Neuronal stem cell (in vitro differentiated cells): ENCODE results near the gene ADAMTSL5.

Source experiments
- DNase-seq: peaks from one replicate; pipeline ENCODE4 v3.0.0-alpha.2; 2013; ENCODE audit warnings: low spot score
- H2AFZ ChIP-seq: one replicate; pipeline ENCODE4 v1.6.1; 2013; ENCODE audit warnings: mild to moderate bottlenecking, low read length, inconsistent platforms
- H2AK5ac ChIP-seq: 2 replicates; pipeline ENCODE4 v1.6.1; 2013; ENCODE audit warnings: low read depth, mild to moderate bottlenecking, inconsistent platforms, low read length, moderate library complexity, mixed read lengths
- H2BK120ac ChIP-seq: 2 replicates; pipeline ENCODE4 v1.6.1; 2013; ENCODE audit warnings: low read depth, mild to moderate bottlenecking, inconsistent platforms, low read length, moderate library complexity, mixed read lengths
- H2BK12ac ChIP-seq: one replicate; pipeline ENCODE4 v1.6.1; 2013; ENCODE audit warnings: low read length, inconsistent platforms
- H2BK15ac ChIP-seq: 2 replicates; pipeline ENCODE4 v1.6.1; 2013; ENCODE audit warnings: mild to moderate bottlenecking, low read length, inconsistent platforms, mixed read lengths
- H2BK5ac ChIP-seq: one replicate; pipeline ENCODE4 v1.6.1; 2013; ENCODE audit warnings: inconsistent platforms, mild to moderate bottlenecking, low read length, moderate library complexity
- H3K14ac ChIP-seq: one replicate; pipeline ENCODE4 v1.6.1; 2013; ENCODE audit warnings: low read length, inconsistent platforms
- H3K18ac ChIP-seq: 2 replicates; pipeline ENCODE4 v1.6.1; 2013; ENCODE audit warnings: low read length, inconsistent platforms
- H3K23ac ChIP-seq: 2 replicates; pipeline ENCODE4 v1.6.1; 2013; ENCODE audit warnings: low read depth, mild to moderate bottlenecking, mixed read lengths, low read length, inconsistent platforms; ENCODE audit not compliant: poor library complexity
- H3K27ac ChIP-seq: replicated peaks from 3 replicates; pipeline ENCODE4 v1.5.1; 2013; ENCODE audit warnings: low read length, inconsistent platforms
- H3K27me3 ChIP-seq, 3 experiments: 2 replicates each; pipeline ENCODE4 v1.6.1; 2013; ENCODE audit warnings: low read length in 3 of 3, mild to moderate bottlenecking in 2 of 3, inconsistent platforms in 1 of 3, low read depth in 1 of 3, mixed read lengths in 1 of 3, moderate library complexity in 1 of 3; ENCODE audit not compliant: control insufficient read depth in 3 of 3, insufficient read depth in 3 of 3
- H3K36me3 ChIP-seq, 2 donors: replicated peaks in 1 of 2; 2 replicates each; pipeline ENCODE4 v1.6.1; 2013; ENCODE audit warnings: low read length in 2 of 2; ENCODE audit not compliant: control insufficient read depth in 2 of 2, insufficient read depth in 2 of 2
- H3K4ac ChIP-seq: 2 replicates; pipeline ENCODE4 v1.6.1; 2013; ENCODE audit warnings: inconsistent platforms, mild to moderate bottlenecking, low read length, moderate library complexity
- H3K4me1 ChIP-seq, 2 donors: 1 replicate in 1 of 2; 2 replicates in 1 of 2; pipeline ENCODE4 v1.6.1; 2013; ENCODE audit warnings: low read length in 2 of 2, low read depth in 1 of 2; ENCODE audit not compliant: control insufficient read depth in 2 of 2, insufficient read depth in 1 of 2
- H3K4me2 ChIP-seq: one replicate; pipeline ENCODE4 v1.6.1; 2013; ENCODE audit warnings: mild to moderate bottlenecking, low read length, inconsistent platforms; ENCODE audit not compliant: insufficient read depth, poor library complexity, severe bottlenecking
- H3K4me3 ChIP-seq, 2 donors: 2 replicates each; pipeline ENCODE4 v1.5.1; 2013; ENCODE audit warnings: low read length in 2 of 2, mild to moderate bottlenecking in 2 of 2, inconsistent platforms in 1 of 2, moderate library complexity in 1 of 2
- H3K79me1 ChIP-seq: one replicate; pipeline ENCODE4 v1.6.1; 2013; ENCODE audit warnings: low read depth, mild to moderate bottlenecking, inconsistent platforms, low read length, moderate library complexity
- H3K9ac ChIP-seq: one replicate; pipeline ENCODE4 v1.6.1; 2013; ENCODE audit warnings: mild to moderate bottlenecking, low read depth, low read length, inconsistent platforms; ENCODE audit not compliant: poor library complexity
- H3K9me3 ChIP-seq, 2 donors: replicated peaks in 1 of 2; 2 replicates each; pipeline versions ENCODE3 to v1.6.1; 2013; ENCODE audit warnings: low read length in 2 of 2, mild to moderate bottlenecking in 2 of 2, inconsistent platforms in 1 of 2, low read depth in 1 of 2, mixed read lengths in 1 of 2, moderate library complexity in 1 of 2; ENCODE audit not compliant: control insufficient read depth in 2 of 2, insufficient read depth in 1 of 2
- H4K8ac ChIP-seq: one replicate; pipeline ENCODE4 v1.6.1; 2013; ENCODE audit warnings: low read depth, mild to moderate bottlenecking, inconsistent platforms, low read length, moderate library complexity
- H4K91ac ChIP-seq: one replicate; pipeline ENCODE4 v1.6.1; 2013; ENCODE audit warnings: low read length, low read depth, mild to moderate bottlenecking, inconsistent platforms; ENCODE audit not compliant: poor library complexity
- WGBS, 2 donors: extraction: QIAGEN DNeasy Blood & Tissue Kit; methylation state at CpG; one replicate each; pipeline ENCODE4 v1.1.7; 2013; ENCODE audit warnings: missing lambda C conversion rate in 2 of 2, mixed read lengths in 1 of 2; ENCODE audit not compliant: insufficient read length in 2 of 2, insufficient replicate concordance in 1 of 2; ENCODE audit errors: extremely low coverage in 2 of 2; 5-methylcytosine and 5-hydroxymethylcytosine counted together

ADAMTSL5 gene

GRCh38 chr19:1524287-1524971, 11.6 kb upstream of the ADAMTSL5 start:
- Histone ChIP-seq H3K4me3 (peak overlapping the region; percentile 33 to 78), H3K23ac (peak overlapping the region; percentile 94), H3K27ac (no peak overlapping the region), H3K4me2 (peak overlapping the region; percentile 69), H2BK15ac (peak overlapping the region; percentile 8), H2BK120ac (no peak overlapping the region), H2AFZ (peak overlapping the region; percentile 69), H4K8ac (peak overlapping the region; percentile 52), H3K79me1 (peaks cover 2% of the 10 kb centered on the region), H2BK12ac (peak overlapping the region; percentile 98), H3K9ac (peak overlapping the region; percentile 89), H3K18ac (peak overlapping the region; percentile 74), H3K14ac (peak overlapping the region; percentile 39), H3K4ac (no peak overlapping the region), H4K91ac (no peak overlapping the region), H2AK5ac (peak overlapping the region; percentile 63), H3K4me1 (peaks cover 4 to 6% of the 10 kb centered on the region in 2 donors), H3K9me3 (peaks cover 0 to 5% of the 10 kb centered on the region in 2 donors), H3K27me3 (peaks cover 8 to 53% (median 31%) of the 10 kb centered on the region in 3 experiments), H2BK5ac (no peak overlapping the region), H3K36me3 (no peaks in the 10 kb centered on the region)
- whole genome bisulfite sequencing, 2 donors = no CpG with 5 or more reads among the region's 49 CpGs
- no peak for DNase-seq

- Histone ChIP-seq H4K91ac (no peak within 1 kb of the TSS), H3K23ac (peak within 1 kb of the TSS; percentile 94), H2BK15ac (peak within 1 kb of the TSS; percentile 8), H2AK5ac (peak within 1 kb of the TSS; percentile 63), H3K4me3 (peak within 1 kb of the TSS; percentile 33 to 78), H3K9me3 (peaks cover 0 to 5% of the 10 kb centered on the region in 2 donors), H3K9ac (peak within 1 kb of the TSS; percentile 89), H2AFZ (peak within 1 kb of the TSS; percentile 69), H3K14ac (peak within 1 kb of the TSS; percentile 71), H3K18ac (peak within 1 kb of the TSS; percentile 87), H2BK12ac (peak within 1 kb of the TSS; percentile 98), H2BK120ac (no peak within 1 kb of the TSS), H4K8ac (peak within 1 kb of the TSS; percentile 52), H3K27ac (no peak within 1 kb of the TSS), H3K36me3 (no peaks in the 10 kb centered on the region), H3K27me3 (peaks cover 8 to 57% (median 31%) of the 10 kb centered on the region in 3 experiments), H2BK5ac (no peak within 1 kb of the TSS), H3K4ac (no peak within 1 kb of the TSS), H3K4me1 (peaks cover 4 to 6% of the 10 kb centered on the region in 2 donors), H3K4me2 (peak within 1 kb of the TSS; percentile 69), H3K79me1 (peaks cover 2% of the 10 kb centered on the region)
- no CpG with 5 or more reads among the region's 92 CpGs for WGBS, 2 donors
- DNase-seq = no peak
Observed at GRCh38 chr19:1523412-1524286, 10.8 kb upstream of the ADAMTSL5 start, which contains the start of gene PLK5. TSS of gene PLK5 (plus strand) at chr19:1524077. CDS start at chr19:1526997, 2,920 bp downstream.

DNA sequence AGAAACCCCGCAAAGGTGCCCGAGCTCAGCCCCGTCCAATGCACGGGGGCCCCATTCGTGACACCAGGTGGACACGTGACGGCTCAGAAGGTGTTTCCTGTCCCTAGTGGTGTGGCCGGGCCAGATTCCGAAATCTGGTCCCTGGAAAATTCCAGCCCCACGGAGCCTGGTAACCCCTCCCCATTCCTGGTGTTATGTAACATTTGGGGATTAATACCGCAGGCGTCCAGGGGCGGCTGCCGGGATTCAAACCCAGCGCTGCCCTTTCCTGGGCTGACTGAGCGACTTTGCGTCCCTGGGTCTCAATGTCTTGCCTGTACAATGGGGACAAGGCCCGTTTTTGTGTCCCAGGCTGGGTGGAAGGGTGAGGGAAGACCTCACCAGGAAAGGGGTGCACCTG, 10.0 kb upstream of the ADAMTSL5 start:
- no peak overlapping the region for H3K23ac ChIP-seq
- no peak overlapping the region for H2BK15ac ChIP-seq
- no peak for DNase-seq
- H2BK12ac ChIP-seq = no peak overlapping the region
- H2AK5ac ChIP-seq = peak overlapping the region; percentile 24
- H3K9me3 ChIP-seq = peaks cover 0 to 5% of the 10 kb centered on the region in 2 donors
- H3K27ac ChIP-seq = no peak overlapping the region
- H3K4me2 ChIP-seq = no peak overlapping the region
- H3K27me3 ChIP-seq = peaks cover 8 to 62% (median 33%) of the 10 kb centered on the region in 3 experiments
- H3K14ac ChIP-seq = no peak overlapping the region
- no peak overlapping the region for H4K8ac ChIP-seq
- H2BK120ac ChIP-seq = no peak overlapping the region
- no peak overlapping the region for H3K4ac ChIP-seq
- H3K36me3 ChIP-seq = no peaks in the 10 kb centered on the region
- no peak overlapping the region for H4K91ac ChIP-seq
- H3K9ac ChIP-seq = no peak overlapping the region
- no peak overlapping the region for H2AFZ ChIP-seq
- peaks cover 2% of the 10 kb centered on the region for H3K79me1 ChIP-seq
- H3K4me1 ChIP-seq = peaks cover 4 to 6% of the 10 kb centered on the region in 2 donors
- WGBS, 2 donors = no CpG with 5 or more reads among the region's 18 CpGs
- H2BK5ac ChIP-seq = no peak overlapping the region
- H3K4me3 ChIP-seq = no peak overlapping the region
- peak overlapping the region; percentile 17 for H3K18ac ChIP-seq

DNA sequence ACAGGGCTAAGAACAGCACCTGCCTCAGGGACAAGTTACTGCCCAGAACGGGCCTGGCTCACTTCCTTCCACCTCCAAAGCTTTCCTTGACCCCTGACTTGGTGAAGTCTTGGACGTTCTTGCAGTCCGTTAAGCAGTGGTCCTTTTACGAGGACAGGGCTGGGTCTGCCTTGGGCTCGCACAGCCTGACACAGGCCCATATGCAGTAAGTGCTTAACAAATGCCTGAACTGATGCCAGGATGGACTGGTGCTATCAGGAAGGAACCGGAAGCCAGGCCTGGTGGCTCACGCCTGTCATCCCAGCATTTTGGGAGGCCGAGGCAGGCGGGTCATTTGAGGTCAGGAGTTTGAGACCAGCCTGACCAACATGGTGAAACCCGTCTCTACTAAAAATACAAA, 9.2 kb upstream of the ADAMTSL5 start:
- H2AFZ ChIP-seq = no peak overlapping the region
- H2BK12ac ChIP-seq = no peak overlapping the region
- H2BK120ac ChIP-seq = no peak overlapping the region
- H3K4ac ChIP-seq = no peak overlapping the region
- H3K14ac ChIP-seq = no peak overlapping the region
- H3K23ac ChIP-seq = peak overlapping the region; percentile 52
- no peak overlapping the region for H3K9ac ChIP-seq
- no CpG with 5 or more reads among the region's 10 CpGs for WGBS, 2 donors
- H3K79me1 ChIP-seq = peaks cover 2% of the 10 kb centered on the region
- no peak overlapping the region for H3K27ac ChIP-seq
- H4K91ac ChIP-seq = no peak overlapping the region
- no peak overlapping the region for H4K8ac ChIP-seq
- no peak overlapping the region for H3K18ac ChIP-seq
- no peak for DNase-seq
- H3K4me2 ChIP-seq = no peak overlapping the region
- H2BK15ac ChIP-seq = no peak overlapping the region
- peaks cover 8 to 62% (median 33%) of the 10 kb centered on the region in 3 experiments for H3K27me3 ChIP-seq
- peak overlapping the region; percentile 29 for H2BK5ac ChIP-seq
- no peak overlapping the region for H3K4me3 ChIP-seq
- peak overlapping the region; percentile 24 for H2AK5ac ChIP-seq
- peaks cover 0 to 5% of the 10 kb centered on the region in 2 donors for H3K9me3 ChIP-seq
- H3K36me3 ChIP-seq = no peaks in the 10 kb centered on the region
- H3K4me1 ChIP-seq = peaks cover 4 to 6% of the 10 kb centered on the region in 2 donors
